HCT116 (cell line): ENCODE measurements around the gene GALNT7. TPM values are rescaled to one million over a fixed set of nuclear protein-coding genes. Genes with fewer than 3 reads are reported as not detected.

ENCODE experiments used
- ATAC-seq: fragments of 200-7000 bp; cut with Tn5 transposase; 2 replicates; pipeline ENCODE4 v1.9.1; 2020; ENCODE audit warnings: mild to moderate bottlenecking, moderate library complexity
- BruUV-seq: library from RNA; stranded (reverse); fragments of 400-500 nt; replicated peaks from 2 replicates; lab custom pipeline; 2021; lab: Mats Ljungman, UMichigan
- CTCF ChIA-PET: fragments of 300-600 bp; sonication (Branson Sonifier 250); formaldehyde crosslinking; loops from one replicate; lab custom pipeline; 2021; ENCODE audit warnings: antibody characterized with exemption; lab: Charles Lee
- POLR2A ChIA-PET: fragments of 300-600, 350-600 bp; sonication (Branson Sonifier 250); formaldehyde crosslinking; loops from one replicate; lab custom pipeline; 2021; ENCODE audit warnings: antibody characterized with exemption; lab: Charles Lee
- RAD21 ChIA-PET, 2 experiments: fragments of 300-600 bp; sonication (Branson Sonifier 250); formaldehyde crosslinking; loops; one replicate each; lab custom pipeline; 2023; ENCODE audit warnings: low total read pairs in 2 of 2; ENCODE audit not compliant: uncharacterized antibody in 2 of 2, unreplicated experiment in 2 of 2, low non-redundant PET in 1 of 2; lab: Charles Lee
- DNase-seq: peaks from one replicate; pipeline ENCODE4 v3.0.0-alpha.2; 2010; ENCODE audit warnings: low read depth, low spot score
- H2AFZ ChIP-seq: fragments of 200-600 bp; shearing (Covaris generic), sonication (generic); 2 replicates; pipeline ENCODE4 v1.6.1; 2017; ENCODE audit warnings: low read depth, mixed run types, mixed read lengths, antibody characterized with exemption, low read length; ENCODE audit not compliant: poor library complexity, severe bottlenecking
- H3K27ac ChIP-seq: 2 replicates; pipeline ENCODE4 v1.5.1; 2012; ENCODE audit warnings: low read depth, low read length
- H3K27me3 ChIP-seq: fragments of 200-600 bp; sonication (generic); 2 replicates; pipeline ENCODE4 v1.6.1; 2016; ENCODE audit warnings: mixed run types, low read length, mixed read lengths; ENCODE audit not compliant: insufficient read depth
- H3K36me3 ChIP-seq, 2 experiments: fragments of 200-500 bp in 1 of 2; fragments of 200-600 bp in 1 of 2; sonication (Bioruptor generic) in 1 of 2; sonication (generic) in 1 of 2; 2 replicates each; pipeline versions ENCODE4 v1.5.1 to v1.6.1; 2014 to 2016; ENCODE audit warnings: low read length in 2 of 2, inconsistent platforms in 1 of 2, mixed read lengths in 1 of 2, mixed run types in 1 of 2; ENCODE audit not compliant: insufficient read depth in 2 of 2, control insufficient read depth in 1 of 2
- H3K4me1 ChIP-seq, 2 experiments: fragments of 200-600 bp in 1 of 2; sonication (generic) in 1 of 2; 2 replicates each; pipeline versions ENCODE4 v1.5.1 to v1.6.1; 2012 to 2017; ENCODE audit warnings: low read length in 2 of 2, inconsistent platforms in 1 of 2, mild to moderate bottlenecking in 1 of 2, mixed read lengths in 1 of 2, mixed run types in 1 of 2, moderate library complexity in 1 of 2; ENCODE audit not compliant: insufficient read depth in 2 of 2, control insufficient read depth in 1 of 2
- H3K4me2 ChIP-seq: fragments of 200-600 bp; sonication (generic); 2 replicates; pipeline ENCODE4 v1.6.1; 2017; ENCODE audit warnings: mixed run types, low read length, mixed read lengths
- H3K4me3 ChIP-seq, 2 experiments: fragments of 200-600 bp in 1 of 2; sonication (generic) in 1 of 2; replicated peaks in 1 of 2; 2 replicates each; pipeline ENCODE4 v1.5.1; 2011 to 2016; ENCODE audit warnings: low read length in 2 of 2, control low read depth in 1 of 2, low read depth in 1 of 2, mild to moderate bottlenecking in 1 of 2, mixed read lengths in 1 of 2, mixed run types in 1 of 2
- H3K79me2 ChIP-seq: fragments of 200-600 bp; sonication (generic); 2 replicates; pipeline ENCODE4 v1.6.1; 2017; ENCODE audit warnings: mild to moderate bottlenecking, mixed run types, low read length, moderate library complexity, mixed read lengths; ENCODE audit not compliant: insufficient read depth
- H3K9ac ChIP-seq: fragments of 200-600 bp; sonication (generic); 2 replicates; pipeline ENCODE4 v1.6.1; 2016; ENCODE audit warnings: low read length, mixed read lengths
- H3K9me2 ChIP-seq: fragments of 200-600 bp; sonication (generic), shearing (Covaris generic); 2 replicates; pipeline ENCODE4 v1.6.1; 2017; ENCODE audit warnings: mixed run types, mild to moderate bottlenecking, moderate library complexity; ENCODE audit not compliant: insufficient read depth
- H3K9me3 ChIP-seq, 2 experiments: fragments of 200-500 bp in 1 of 2; fragments of 200-600 bp in 1 of 2; sonication (Bioruptor generic) in 1 of 2; sonication (generic) in 1 of 2; 2 replicates each; pipeline ENCODE4 v1.6.1; 2014 to 2017; ENCODE audit warnings: low read length in 2 of 2, mixed read lengths in 2 of 2, inconsistent platforms in 1 of 2, low read depth in 1 of 2, mild to moderate bottlenecking in 1 of 2, mixed run types in 1 of 2, moderate library complexity in 1 of 2; ENCODE audit not compliant: control insufficient read depth in 1 of 2, insufficient read depth in 1 of 2
- H4K20me1 ChIP-seq: fragments of 200-600 bp; sonication (generic), shearing (Covaris generic); 2 replicates; pipeline ENCODE4 v1.6.1; 2017; ENCODE audit warnings: mixed run types, mild to moderate bottlenecking, moderate library complexity; ENCODE audit not compliant: insufficient read depth
- CEBPB ChIP-seq: IDR thresholded peaks from 2 replicates; pipeline ENCODE4 v1.6.1; 2012; ENCODE audit warnings: low read depth
- EZH2 ChIP-seq: fragments of 200-600 bp; sonication (generic); IDR thresholded peaks from 2 replicates; pipeline ENCODE4 v1.6.1; 2017; ENCODE audit warnings: antibody characterized with exemption, mixed run types
- JUND ChIP-seq: IDR thresholded peaks from 2 replicates; pipeline ENCODE4 v1.6.1; 2012
- POLR2A ChIP-seq: IDR thresholded peaks from 2 replicates; pipeline ENCODE4 v1.7.0; 2011; ENCODE audit warnings: borderline replicate concordance; ENCODE audit not compliant: insufficient read depth, insufficient read length; ENCODE audit errors: extremely low read depth
- RAD21 ChIP-seq: IDR thresholded peaks from 2 replicates; pipeline ENCODE4 v1.6.1; 2012; ENCODE audit warnings: low read depth, mild to moderate bottlenecking
- SIN3A ChIP-seq: IDR thresholded peaks from 2 replicates; pipeline ENCODE4 v1.6.1; 2012; ENCODE audit warnings: low read depth
- SP1 ChIP-seq: IDR thresholded peaks from 2 replicates; pipeline ENCODE4 v1.6.1; 2012; ENCODE audit warnings: low read depth
- TCF7L2 ChIP-seq: IDR thresholded peaks from 2 replicates; pipeline ENCODE4 v1.7.0; 2011; ENCODE audit warnings: borderline replicate concordance, inconsistent platforms; ENCODE audit not compliant: insufficient read depth, insufficient read length; ENCODE audit errors: extremely low read depth
- YY1 ChIP-seq: IDR thresholded peaks from 2 replicates; pipeline ENCODE4 v1.6.1; 2011; ENCODE audit warnings: low read length, low read depth, moderate library complexity, mild to moderate bottlenecking; ENCODE audit not compliant: insufficient replicate concordance; ENCODE audit errors: extremely low read depth
- ZFX ChIP-seq: fragments of 450-650 bp; IDR thresholded peaks from 2 replicates; pipeline ENCODE4 v1.6.1; 2017
- ZNF274 ChIP-seq: fragments of 200-500 bp; sonication (Bioruptor generic); IDR thresholded peaks from 2 replicates; pipeline ENCODE4 v1.6.1; 2014; ENCODE audit warnings: mild to moderate bottlenecking, low read depth, low read length, inconsistent platforms
- intact Hi-C: fragments of 100-400 bp; cut with micrococcal nuclease; formaldehyde crosslinking; loops from 2 replicates; pipeline ENCODE4 v1.10.0; 2022
- total RNA-seq: library from RNA; stranded (reverse); gene quantifications from one replicate; pipeline ENCODE4 v1.2.1, GENCODE V29; 2021; ENCODE audit not compliant: unreplicated experiment
- TF ChIP-seq, protein P1 (sequence below): IDR thresholded peaks from 2 replicates; pipeline ENCODE4 v1.6.1; 2012; ENCODE audit warnings: low read depth

GALNT7 gene
- total RNA-seq, 1 experiment from 2014 or later: 21.3 TPM

DNA sequence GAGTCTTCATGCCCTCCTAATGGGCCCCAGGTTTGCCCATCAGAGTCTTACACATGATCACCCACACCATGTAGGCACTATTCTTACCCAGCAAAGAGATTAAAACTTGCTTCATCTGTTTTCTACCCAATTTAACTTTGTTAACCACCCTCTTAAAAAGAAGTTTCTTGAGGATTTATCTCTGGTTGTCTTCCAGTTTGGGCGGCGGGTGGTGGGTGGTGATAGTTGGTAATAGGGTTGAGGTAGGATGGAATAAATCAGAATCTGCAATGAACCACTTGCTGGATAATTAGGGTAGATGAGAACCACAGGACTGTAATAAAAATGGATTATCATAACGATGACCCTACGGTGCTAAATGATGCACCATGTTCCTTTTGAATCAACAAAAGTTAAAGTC, 30.9 kb downstream of the GALNT7 start:
- H3K9me2 ChIP-seq: no peaks in the 10 kb centered on the region
- ATAC-seq: no peak
- TF ChIP-seq CEBPB (no peak), POLR2A (no peak), TCF7L2 (no peak), ZFX (no peak), ZNF274 (no peak), RAD21 (no peak)
- TF ChIP-seq, all 23 proteins: peak for 0
- H3K4me2 ChIP-seq: no peak overlapping the region
- no peaks in the 10 kb centered on the region for H3K9me3 ChIP-seq
- ChIA-PET RAD21 (no interaction called here), CTCF (interaction anchor here (0.7 kb wide), 1 partner anchor 9 kb away, joined by 3 read pairs; no protein-coding TSS in a partner anchor), POLR2A (no interaction called here)
- no peak overlapping the region for H3K27ac ChIP-seq
- no peak overlapping the region for H3K9ac ChIP-seq
- H3K4me3 ChIP-seq: no peak overlapping the region
- no TSS peak for BruUV-seq
- no peak overlapping the region for H2AFZ ChIP-seq
- DNase-seq: no peak
- H3K36me3 ChIP-seq: no peaks in the 10 kb centered on the region
- intact Hi-C loops: no loop called here
- peaks cover 37% of the 10 kb centered on the region for H3K79me2 ChIP-seq
- H3K4me1 ChIP-seq: peaks cover 2 to 3% of the 10 kb centered on the region in 2 experiments; a peak in 1 of 4 replicates
- H3K27me3 ChIP-seq: no peaks in the 10 kb centered on the region
- H4K20me1 ChIP-seq: no peaks in the 10 kb centered on the region

DNA sequence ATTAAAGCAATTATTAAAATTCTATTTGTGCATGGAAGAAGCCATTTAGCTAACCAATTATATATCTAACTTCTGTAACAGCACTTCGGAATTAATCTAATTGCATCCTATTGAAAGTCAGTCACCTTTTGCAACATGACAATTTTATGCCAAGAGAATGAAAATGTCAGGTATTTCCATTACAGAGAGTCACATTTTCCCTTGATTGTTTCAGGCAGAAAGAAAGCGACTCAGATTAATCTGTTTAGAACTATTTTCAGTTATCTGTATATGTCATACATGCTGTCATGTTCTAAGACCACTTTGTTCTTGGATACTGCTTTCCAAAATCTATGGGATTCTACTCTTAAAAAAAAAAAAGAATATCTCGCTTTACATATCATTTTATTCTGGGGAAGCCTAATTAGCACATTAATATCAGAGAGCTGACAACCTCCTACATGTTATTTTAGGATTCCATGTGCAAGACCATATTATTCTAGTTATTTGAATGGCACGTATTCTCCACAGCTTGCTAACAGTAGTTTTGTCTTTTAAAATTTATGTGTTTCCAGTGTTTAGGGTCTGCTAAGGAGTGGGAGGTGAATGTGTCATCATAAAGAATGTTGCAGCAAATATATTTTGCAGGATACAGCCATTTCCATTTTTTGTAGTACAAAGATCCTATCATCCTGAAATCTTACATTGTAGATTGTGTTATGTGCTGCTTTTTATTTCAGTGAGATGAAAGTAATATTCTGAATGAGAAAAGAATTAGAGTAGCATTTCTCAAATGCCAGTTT, 31.7 kb downstream of the GALNT7 start:
- DNase-seq (no peak), ATAC-seq (no peak)
- ChIA-PET POLR2A (no interaction called here), CTCF (no interaction called here), RAD21 (no interaction called here)
- Histone ChIP-seq H3K4me3 (no peak overlapping the region), H3K27me3 (no peaks in the 10 kb centered on the region), H3K9me2 (no peaks in the 10 kb centered on the region), H3K4me2 (no peak overlapping the region), H4K20me1 (no peaks in the 10 kb centered on the region), H3K79me2 (peaks cover 38% of the 10 kb centered on the region), H3K9me3 (no peaks in the 10 kb centered on the region), H2AFZ (no peak overlapping the region), H3K36me3 (no peaks in the 10 kb centered on the region), H3K9ac (no peak overlapping the region), H3K4me1 (peaks cover under 1% of the 10 kb centered on the region in 2 experiments; a peak in 1 of 4 replicates), H3K27ac (no peak overlapping the region)
- TF ChIP-seq POLR2A: no peak
- no peak for TF ChIP-seq EZH2
- TF ChIP-seq JUND: no peak
- TF ChIP-seq YY1: no peak
- TF ChIP-seq, protein P1, sequence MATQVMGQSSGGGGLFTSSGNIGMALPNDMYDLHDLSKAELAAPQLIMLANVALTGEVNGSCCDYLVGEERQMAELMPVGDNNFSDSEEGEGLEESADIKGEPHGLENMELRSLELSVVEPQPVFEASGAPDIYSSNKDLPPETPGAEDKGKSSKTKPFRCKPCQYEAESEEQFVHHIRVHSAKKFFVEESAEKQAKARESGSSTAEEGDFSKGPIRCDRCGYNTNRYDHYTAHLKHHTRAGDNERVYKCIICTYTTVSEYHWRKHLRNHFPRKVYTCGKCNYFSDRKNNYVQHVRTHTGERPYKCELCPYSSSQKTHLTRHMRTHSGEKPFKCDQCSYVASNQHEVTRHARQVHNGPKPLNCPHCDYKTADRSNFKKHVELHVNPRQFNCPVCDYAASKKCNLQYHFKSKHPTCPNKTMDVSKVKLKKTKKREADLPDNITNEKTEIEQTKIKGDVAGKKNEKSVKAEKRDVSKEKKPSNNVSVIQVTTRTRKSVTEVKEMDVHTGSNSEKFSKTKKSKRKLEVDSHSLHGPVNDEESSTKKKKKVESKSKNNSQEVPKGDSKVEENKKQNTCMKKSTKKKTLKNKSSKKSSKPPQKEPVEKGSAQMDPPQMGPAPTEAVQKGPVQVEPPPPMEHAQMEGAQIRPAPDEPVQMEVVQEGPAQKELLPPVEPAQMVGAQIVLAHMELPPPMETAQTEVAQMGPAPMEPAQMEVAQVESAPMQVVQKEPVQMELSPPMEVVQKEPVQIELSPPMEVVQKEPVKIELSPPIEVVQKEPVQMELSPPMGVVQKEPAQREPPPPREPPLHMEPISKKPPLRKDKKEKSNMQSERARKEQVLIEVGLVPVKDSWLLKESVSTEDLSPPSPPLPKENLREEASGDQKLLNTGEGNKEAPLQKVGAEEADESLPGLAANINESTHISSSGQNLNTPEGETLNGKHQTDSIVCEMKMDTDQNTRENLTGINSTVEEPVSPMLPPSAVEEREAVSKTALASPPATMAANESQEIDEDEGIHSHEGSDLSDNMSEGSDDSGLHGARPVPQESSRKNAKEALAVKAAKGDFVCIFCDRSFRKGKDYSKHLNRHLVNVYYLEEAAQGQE: no peak
- no peak for TF ChIP-seq CEBPB
- TF ChIP-seq SIN3A: no peak
- no peak for TF ChIP-seq SP1
- intact Hi-C loops: no loop called here
- BruUV-seq: no TSS peak
